Transverse colon (tissue), 3 donors: Measurements from ENCODE around the gene OPA3.

ENCODE experiments used
- CTCF ChIP-seq, 5 experiments: fragments of 200-600 bp in 3 of 5; fragments of 450-650 bp in 2 of 5; sonication (generic) in 3 of 5; IDR thresholded peaks; 1 replicate in 2 of 5; 2 replicates in 3 of 5; pipeline ENCODE4 v1.5.1; 2016 to 2017; ENCODE audit warnings: antibody characterized with exemption in 5 of 5, inconsistent platforms in 3 of 5, mild to moderate bottlenecking in 2 of 5, moderate library complexity in 1 of 5
- POLR2A ChIP-seq: fragments of 450-650 bp; IDR thresholded peaks from one replicate; pipeline ENCODE4 v1.6.1; 2016; ENCODE audit warnings: antibody characterized with exemption, mild to moderate bottlenecking, moderate library complexity

GRCh38 chr19:45518469-45518826, 66.2 kb downstream of the OPA3 start:
- TF ChIP-seq CTCF (IDR thresholded peaks at IDR 0.05) (no peak), POLR2A (no peak)
